HG03159 (cell line): ENCODE results near the gene NR3C1.

Experiments used
- ATAC-seq: cut with Tn5 transposase; IDR thresholded peaks from one replicate; pipeline ENCODE4 v1.9.1; 2021; ENCODE audit warnings: mild to moderate bottlenecking, moderate library complexity; ENCODE audit not compliant: unreplicated experiment

NR3C1 gene

DNA sequence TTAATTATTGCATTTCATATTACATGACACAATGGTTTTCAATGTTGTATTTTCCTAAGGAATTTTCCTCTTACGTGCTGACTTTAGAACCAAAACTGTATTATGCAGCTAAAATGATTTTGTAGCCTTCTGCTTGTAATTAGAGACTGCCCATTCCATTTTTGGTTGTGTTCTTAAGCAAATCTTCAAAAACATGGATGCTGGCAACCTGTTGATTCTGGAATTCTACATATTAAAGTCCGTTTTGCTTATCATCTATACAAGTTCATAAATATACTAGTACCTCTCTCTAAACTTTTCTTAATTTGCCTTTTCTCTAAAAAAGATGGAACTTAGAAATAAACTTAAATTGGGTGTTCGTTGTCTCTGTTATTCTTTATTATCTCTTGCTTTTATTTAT, 88.3 kb downstream of the NR3C1 start:
- ATAC-seq, result no peak

DNA sequence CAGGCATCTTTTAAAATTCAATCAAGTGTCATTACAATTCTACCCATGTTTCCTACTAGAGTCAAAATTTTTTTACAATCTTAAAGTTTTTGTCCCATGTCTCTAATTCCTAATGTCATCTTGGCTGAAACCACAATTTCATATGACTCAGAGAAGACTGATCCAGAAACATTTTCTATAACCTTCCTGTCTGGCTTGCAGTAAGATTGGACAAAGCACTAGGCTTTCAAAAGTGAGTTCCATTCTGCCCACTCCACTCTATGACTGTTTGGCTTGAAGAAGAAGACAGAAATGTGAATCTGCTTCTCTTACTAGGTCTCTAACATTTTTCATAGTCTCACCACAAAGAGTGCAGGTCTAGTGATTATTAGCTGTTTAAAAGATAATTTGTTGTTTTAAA, 88.8 kb downstream of the NR3C1 start:
- ATAC-seq, result no peak

DNA sequence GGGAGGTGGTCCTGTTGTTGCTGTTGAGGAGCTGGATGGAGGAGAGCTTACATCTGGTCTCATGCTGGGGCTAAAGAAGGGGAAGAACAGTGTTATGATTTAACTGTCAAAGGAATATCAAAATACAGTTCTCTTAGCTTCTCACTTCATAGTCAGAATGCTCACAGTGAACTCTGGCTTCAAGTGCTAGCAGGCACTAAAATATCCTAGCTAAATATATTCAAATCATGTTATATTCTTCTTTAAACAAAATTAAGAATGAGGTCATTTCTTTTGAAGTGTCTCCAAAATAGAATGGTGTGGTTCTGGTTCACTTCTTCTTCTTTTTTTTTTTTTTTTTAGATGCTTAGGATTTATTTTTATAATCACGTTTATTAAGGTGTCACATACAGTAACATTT, 89.4 kb downstream of the NR3C1 start:
- ATAC-seq, result no peak

DNA sequence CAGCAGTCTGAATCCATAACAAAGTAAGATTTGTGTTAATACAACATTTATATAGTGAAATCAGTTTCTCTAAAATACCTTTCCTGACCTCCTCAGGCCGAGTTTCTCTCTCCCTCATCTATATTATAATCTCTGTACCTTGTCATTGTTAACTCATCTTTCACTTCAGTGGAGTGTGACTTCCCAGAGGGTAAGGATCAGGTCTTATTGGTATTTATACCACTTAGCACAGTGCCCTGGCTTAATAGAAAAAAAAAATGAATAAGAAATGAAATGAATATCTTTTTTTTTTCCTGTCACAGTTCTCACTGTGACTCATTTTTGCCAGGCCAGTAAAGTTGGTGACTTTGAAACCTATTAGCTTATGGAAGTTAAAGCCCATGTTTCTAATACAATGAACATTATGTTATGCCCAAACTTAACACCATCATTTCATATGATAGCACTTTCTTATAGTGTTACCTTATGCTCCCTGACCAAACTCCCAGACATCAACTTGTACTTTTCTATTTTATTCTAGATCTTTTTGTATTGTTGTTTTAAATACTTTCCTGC, 90.1 kb downstream of the NR3C1 start:
- no peak for ATAC-seq

DNA sequence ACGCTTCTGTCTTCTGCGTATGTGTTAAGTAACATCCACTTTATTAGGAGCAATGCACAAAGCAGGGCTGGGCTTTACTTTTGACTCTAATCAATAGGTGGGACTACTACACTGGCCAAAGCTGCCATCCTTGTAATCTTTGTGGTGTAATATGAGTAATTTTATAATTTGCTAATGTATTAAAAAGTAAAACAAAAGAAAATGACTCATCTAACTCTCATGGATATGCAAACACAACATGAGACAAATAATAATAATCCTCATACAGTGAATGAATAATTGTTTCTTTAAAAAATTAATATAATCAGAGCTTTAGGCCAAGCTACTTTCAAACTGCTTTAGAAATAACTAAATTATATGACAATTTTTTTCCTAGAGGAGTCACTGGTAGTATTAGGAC, 90.7 kb downstream of the NR3C1 start:
- ATAC-seq, result no peak

DNA sequence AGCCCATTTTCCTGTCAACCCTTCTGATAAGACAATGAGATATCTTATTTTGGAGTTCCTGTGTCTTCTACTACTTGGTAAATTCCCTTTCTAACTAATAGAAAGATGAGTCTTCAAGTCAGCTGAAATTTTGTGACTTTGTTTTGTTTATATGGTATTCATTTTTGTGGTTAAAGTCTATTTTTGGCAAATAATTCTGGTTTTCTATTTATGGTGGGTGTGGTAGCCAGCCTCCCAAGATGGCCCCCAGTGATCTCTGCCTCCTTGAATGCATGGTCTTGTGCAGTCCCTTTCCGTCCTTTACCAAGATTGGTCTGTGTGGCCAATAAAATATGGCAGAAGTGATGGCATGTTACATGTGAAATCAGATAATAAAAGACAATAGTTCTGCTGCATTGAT, 91.5 kb downstream of the NR3C1 start:
- ATAC-seq, result no peak

DNA sequence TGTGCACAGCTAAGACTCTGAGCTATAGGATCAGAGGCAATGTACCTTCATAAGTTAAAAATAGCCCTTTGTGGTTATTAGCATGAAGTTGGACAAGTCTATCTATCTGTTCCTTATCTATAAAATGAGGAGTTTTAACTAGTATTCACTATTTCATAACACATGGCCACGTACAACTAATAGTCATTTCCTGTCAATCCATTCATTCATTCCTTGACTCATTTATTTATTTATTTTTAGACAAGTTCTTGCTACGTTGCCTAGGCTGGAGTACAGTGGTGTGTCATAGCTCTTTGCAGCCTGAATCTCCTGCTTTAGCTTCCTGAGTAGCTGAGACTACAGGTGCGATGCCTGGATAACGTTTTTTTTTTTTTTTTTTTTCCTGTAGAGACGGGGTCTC, 92.1 kb downstream of the NR3C1 start:
- ATAC-seq, result no peak

DNA sequence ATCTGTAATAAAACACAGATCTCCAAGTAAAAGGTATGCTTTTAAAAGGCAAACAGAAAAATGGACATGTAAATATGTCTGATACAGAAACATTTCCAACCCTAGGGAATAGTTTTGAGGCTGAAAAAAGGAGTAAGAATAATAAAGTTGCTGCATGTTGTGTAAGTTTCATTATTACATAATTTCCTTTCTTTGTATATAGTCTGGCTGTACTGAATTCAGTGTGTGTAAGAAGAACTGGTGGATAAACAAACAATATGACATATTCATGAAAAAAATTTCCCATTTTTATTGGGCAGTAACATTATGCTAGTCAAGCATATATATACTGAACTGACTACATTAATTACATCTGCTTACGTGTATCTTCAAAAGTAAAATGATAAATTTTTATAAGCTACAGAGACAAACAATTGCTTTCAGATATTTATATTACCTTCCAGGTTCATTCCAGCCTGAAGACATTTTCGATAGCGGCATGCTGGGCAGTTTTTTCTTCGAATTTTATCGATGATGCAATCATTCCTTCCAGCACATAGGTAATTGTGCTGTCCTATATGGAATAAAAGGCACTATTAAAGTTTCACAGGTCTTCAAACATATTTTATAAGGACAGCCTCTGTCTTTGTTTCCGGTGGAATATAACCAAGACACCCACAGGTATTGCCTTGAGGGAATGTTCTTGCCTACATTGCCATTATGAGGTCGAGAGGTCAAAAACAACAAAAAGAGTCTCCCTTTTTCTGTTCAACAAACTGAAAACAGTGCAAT, 93.6 kb downstream of the NR3C1 start:
- ATAC-seq, result no peak

DNA sequence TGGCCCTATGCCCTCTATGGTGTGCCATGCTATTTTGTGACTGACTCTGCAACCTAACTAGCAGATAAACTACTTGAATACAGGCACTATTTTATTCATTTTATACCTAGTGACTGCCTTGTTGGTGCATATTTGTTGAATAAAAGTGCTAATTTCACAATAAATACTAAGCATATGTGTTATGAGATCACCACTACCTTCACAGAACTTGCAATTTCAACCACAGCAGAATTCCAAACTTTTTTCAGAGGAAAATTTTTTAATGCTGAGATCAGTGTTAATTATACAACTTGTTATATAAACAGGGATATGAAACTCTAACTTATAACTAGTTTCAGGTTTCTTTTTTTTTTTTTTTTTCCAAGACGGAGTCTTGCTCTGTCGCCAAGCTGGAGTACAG, 94.8 kb downstream of the NR3C1 start:
- ATAC-seq, result no peak

DNA sequence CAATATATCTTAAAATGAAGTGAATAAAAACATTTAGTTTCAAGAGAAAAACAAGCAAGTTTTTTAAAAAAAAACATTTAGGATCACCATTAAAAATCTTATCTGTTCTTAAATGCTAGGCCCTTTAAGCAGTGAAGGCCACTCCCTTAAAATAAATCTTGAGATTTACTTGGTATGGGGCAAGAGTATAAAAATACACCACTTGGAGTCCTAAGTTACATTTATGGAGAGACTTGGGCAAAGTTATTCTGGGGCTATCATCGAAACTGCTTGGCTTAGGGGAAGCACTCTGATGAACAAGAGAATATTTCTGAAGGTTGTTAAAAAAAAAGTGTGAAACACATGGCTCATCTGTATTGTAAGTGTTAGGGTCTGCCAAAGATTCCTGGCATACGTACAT, 97.4 kb downstream of the NR3C1 start:
- no peak for ATAC-seq

DNA sequence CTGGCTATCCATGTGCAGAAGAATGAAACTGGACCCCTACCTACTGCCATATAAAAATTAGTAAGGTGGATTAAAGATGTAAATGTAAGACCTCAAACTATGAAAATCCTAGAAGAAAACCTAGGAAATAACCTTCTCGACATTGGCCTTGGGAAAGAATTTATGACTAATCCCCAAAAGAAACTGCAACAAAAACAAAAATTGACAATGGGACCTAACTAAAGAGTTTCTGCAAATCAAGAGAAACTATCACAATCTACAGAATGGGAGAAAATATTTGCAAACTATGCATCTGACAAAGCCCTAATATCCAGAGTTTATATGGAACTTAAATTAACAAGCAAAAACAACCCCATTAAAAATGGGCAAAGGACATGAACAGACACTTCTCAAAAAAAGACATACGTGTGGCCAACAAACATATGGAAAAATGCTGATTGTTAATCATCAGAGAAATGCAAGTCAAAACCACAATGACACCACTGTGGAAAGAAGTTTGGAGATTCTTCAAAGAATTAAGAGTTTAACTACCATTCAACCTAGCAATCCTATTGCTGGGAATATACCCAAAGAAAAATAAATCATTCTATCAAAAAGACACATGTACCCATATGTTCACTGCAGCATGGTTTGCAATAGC, 98.5 kb downstream of the NR3C1 start:
- ATAC-seq, result no peak

DNA sequence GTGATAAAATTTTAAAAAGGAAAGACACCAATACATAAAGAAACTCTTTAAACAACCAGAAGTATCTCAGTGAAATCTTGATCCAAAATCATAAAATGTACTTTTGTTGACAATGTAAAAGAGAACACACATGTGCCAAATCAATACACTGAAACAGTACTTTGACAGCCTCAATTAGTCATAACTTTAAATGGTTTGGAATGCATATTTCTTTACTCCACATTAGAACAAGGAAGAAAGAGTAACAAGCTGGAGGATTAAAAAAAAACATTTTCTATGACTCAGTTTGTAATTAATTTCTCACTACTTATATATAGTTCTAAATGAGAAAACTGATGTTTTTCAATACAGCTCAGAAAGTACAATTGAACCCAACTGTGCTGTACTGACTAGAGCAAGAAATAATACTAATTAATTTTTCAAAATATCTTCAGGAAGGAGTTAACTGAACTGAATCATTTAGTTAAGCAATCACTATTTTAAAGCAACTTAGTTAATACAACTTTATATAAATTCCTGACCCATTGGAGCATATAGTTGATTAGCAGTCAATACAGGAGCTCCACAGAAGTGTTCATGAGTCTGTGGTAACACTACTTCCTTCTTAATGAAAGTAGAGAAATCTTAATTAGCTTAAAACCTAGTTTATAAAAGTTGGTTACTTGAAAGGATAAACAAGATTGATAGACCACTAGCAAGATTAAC, 101.0 kb downstream of the NR3C1 start:
- ATAC-seq, result no peak

DNA sequence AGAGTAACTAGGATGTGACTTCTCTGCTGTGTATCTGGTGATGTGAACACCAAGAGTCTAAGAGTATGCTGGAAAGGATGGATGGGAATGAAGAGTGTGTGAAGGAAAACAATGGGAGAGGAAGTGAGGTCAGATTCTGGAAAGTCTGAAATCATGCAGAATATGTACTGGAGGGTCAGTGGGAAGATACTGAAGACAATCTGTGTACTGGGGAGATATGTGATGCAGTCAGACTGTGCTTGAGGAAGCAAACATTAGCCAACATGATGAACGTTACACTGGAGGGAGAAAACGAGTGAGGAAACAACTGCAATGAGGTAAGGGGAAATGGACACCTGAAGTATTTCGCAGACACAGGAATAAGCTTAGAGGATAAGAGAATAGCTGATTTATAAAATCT, 105.7 kb downstream of the NR3C1 start:
- no peak for ATAC-seq

DNA sequence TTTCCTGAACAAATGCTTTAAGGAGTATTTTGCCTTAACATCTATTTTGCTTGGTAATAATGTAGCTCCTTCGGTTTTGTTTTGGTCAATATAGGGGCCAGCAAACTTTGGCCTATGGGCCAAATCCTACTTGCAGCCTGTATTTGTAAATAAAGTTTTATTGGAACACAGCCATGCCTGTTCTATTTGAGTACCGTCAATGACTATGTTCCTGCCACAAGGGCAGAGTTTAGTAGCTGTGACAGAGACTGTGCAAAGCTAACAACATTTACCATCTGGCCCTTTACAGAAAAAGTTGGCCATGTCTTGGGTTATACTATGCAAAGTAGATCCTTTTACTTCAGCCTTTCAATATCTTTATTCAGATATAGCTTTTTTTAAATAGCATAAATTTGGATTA, 113.4 kb downstream of the NR3C1 start:
- ATAC-seq, result no peak

DNA sequence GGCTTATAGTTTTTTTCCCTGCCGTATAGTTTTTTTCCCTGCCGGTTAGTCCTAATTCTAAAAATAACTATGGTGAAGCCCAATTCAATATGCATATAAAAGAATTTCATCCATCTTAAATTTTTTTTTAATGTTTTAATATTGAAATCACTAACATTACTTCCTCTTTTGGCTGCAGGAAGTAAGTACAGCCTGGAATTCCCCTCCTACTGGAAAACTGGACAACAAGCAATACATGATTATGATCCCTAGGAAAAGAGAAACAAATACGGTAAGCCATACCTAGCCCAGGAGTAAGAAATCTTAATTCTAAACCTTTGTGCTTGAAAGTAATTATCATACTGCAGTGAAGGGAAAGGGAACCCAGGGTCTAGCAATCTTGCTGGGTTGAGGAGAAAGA, 119.0 kb downstream of the NR3C1 start:
- no peak for ATAC-seq

DNA sequence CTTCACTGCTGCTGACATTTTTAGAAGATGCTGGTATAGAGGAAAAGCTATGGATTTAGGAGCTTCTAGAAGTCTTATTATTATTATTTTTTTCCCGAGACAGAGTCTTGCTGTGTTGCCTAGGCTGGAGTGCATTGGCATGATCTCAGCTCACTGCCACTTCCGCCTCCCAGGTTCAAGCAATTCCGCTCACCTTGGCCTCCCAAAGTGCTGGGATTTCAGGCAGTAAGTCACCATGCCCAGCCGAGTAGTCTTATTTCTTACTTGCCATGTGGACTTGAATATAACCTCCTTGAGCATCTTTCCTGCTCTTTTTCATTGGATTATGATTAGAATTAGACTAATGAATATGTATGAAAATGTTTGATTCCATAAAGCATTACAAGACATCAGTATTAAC, 119.5 kb downstream of the NR3C1 start:
- no peak for ATAC-seq

DNA sequence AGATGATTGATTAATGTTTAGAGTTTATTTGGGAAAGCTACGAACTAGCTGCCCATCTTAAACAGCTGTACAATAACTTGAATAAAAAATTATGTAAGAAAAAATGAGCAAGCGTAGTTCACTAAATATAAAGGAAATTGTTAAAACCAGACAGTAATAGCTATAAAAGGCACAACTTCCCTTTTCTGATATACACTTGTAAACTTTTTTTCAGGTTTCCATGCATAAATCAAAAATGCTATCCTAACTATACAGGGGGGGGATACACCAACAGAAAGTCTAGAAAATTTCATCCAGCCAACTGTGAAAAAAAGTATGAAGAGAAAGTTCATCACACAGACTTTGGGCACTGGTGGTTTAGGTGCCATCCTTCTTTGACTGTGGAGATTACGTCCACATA, 122.3 kb downstream of the NR3C1 start:
- ATAC-seq, result no peak

DNA sequence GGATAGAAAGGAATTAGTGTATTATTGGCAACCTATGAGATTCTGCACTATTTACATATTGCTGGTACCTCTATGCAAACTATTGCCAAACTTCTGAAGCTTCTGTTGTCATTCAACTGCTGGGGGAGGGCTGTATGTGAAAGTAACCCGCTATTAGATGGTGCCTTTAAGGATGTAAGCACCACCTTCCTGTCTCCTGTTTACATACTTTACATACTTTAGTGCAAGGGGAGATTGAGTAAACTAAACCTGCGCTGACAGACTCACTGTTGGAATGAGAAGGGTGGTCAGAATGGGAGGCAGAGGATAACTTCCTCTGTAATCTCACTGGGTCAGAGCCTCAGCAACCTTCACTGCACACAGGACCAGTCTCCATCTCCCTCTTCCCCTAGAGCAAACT, 123.8 kb downstream of the NR3C1 start:
- no peak for ATAC-seq

DNA sequence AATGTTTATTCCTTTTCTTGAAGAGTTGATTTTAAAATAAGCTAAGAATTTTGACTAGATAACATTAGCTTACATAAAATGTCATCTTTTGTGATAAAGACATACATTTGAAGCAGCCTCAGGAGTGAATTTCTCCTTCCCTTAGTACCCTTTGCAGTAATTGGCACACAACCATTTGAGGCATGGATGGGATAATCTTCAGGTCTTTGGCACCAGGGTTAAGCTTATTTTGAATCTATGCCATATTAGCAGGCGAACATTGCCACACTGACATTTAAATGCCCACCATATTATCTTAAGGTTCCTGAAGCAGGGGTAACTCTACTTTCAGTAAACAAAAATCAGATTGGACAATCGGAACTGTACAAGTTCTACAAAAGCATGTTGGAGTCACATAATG, 126.0 kb downstream of the NR3C1 start:
- ATAC-seq, result no peak

DNA sequence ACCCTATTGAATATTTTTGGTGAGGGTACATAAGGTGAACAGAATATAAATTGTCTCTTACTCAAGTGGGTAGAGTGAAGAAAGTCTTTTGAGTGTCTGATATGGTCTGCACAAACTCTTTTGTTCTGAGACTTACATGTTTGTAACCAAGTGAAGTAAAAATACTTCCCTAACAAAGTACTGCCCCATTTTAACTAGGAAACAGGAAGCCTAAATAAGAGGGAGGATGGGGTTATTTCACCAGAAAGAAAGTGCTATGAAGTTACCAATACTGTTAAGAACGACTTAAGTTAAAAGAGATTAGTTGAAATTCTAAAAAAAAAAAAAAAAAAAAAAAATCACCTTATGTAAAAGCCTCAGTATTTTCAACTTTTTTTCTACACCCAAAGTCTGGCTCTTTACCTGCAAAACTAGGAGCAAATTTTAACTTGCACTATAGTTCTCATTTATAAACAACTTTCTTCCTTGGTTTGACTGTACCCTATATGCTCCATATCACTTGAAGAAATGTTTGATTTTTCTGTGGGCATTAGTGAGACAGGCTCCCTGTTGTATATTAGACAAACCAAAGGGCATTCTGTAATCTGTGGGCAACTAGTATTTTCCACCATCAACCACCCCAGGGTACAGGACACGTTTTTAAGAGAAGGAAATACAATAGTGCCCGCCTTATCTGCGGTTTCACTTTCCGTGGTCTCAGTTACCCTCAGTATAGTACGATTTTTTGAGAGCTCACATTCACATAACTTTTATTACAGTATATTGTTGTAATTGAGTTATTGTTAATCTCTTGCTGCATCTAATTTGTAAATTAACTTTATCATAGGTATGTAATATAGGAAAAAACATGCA, 127.7 kb downstream of the NR3C1 start:
- ATAC-seq, result no peak

DNA sequence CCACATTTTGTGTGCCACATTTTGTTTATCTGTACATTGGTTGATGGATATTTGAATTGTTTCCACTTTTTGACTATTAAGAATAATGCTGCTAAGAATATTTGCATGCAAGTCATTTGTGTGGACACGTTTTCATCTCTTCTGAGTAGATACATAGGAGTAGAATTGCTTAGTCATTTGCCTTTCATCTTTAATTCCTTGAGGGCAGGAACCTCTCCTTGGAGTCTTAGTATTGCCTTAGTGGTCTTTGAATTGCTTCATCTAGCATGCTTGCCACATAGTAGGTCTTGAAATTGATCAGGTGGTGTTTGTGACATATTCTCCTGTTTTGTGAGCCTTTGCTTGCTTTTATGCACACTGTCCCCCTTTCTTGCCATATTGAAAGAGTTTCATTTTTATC, 128.5 kb downstream of the NR3C1 start:
- no peak for ATAC-seq
